KOPT-K1 (cell line): Measurements from ENCODE around the gene PCID2.

Source experiments
- H3K27ac ChIP-seq: fragments of 200-600 bp; sonication (generic); 2 replicates; pipeline ENCODE4 v1.5.1; 2016; ENCODE audit warnings: antibody characterized with exemption, mild to moderate bottlenecking, low read depth, low read length; ENCODE audit not compliant: poor library complexity, severe bottlenecking
- H3K36me3 ChIP-seq: fragments of 200-600 bp; sonication (generic); 2 replicates; pipeline ENCODE4 v1.5.1; 2017; ENCODE audit warnings: antibody characterized with exemption, mild to moderate bottlenecking, low read length, moderate library complexity; ENCODE audit not compliant: insufficient read depth
- H3K9me3 ChIP-seq: fragments of 200-600 bp; sonication (generic); 2 replicates; pipeline ENCODE4 v1.5.1; 2017; ENCODE audit warnings: antibody characterized with exemption, low read length, mild to moderate bottlenecking; ENCODE audit not compliant: insufficient read depth, poor library complexity, severe bottlenecking

Gene PCID2

GRCh38 chr13:113229161-113229560 lies 20.7 kb upstream of the PCID2 start:
- H3K9me3 ChIP-seq: no peaks in the 10 kb centered on the region
- H3K36me3 ChIP-seq: peaks cover 97% of the 10 kb centered on the region
- H3K27ac ChIP-seq: no peak overlapping the region

- Histone ChIP-seq H3K36me3 (peaks cover 97% of the 10 kb centered on the region), H3K27ac (no peak overlapping the region), H3K9me3 (no peaks in the 10 kb centered on the region)
Observed at GRCh38 chr13:113226873-113227450, 18.5 kb upstream of the PCID2 start.

- H3K36me3 ChIP-seq: peaks cover 98% of the 10 kb centered on the region
Observed at GRCh38 chr13:113225515-113225914, 17.0 kb upstream of the PCID2 start.

GRCh38 chr13:113224486-113224885 lies 16.0 kb upstream of the PCID2 start:
- Histone ChIP-seq H3K36me3 (peaks cover 99% of the 10 kb centered on the region), H3K9me3 (no peaks in the 10 kb centered on the region), H3K27ac (no peak overlapping the region)

More at GRCh38 chr13:113225515-113225914, 17.0 kb upstream of the PCID2 start:
- H3K9me3 ChIP-seq: no peaks in the 10 kb centered on the region
- H3K27ac ChIP-seq: no peak overlapping the region

GRCh38 chr13:113223070-113223469 lies 14.6 kb upstream of the PCID2 start:
- peaks cover 99% of the 10 kb centered on the region for H3K36me3 ChIP-seq
- no peaks in the 10 kb centered on the region for H3K9me3 ChIP-seq
- H3K27ac ChIP-seq: no peak overlapping the region

- Histone ChIP-seq H3K36me3 (peaks cover 81% of the 10 kb centered on the region), H3K9me3 (no peaks in the 10 kb centered on the region)
Observed at GRCh38 chr13:113220877-113221276, 12.4 kb upstream of the PCID2 start.

GRCh38 chr13:113220141-113220598 lies 11.7 kb upstream of the PCID2 start:
- H3K27ac ChIP-seq: no peak overlapping the region
- peaks cover 74% of the 10 kb centered on the region for H3K36me3 ChIP-seq
- H3K9me3 ChIP-seq: no peaks in the 10 kb centered on the region

More at GRCh38 chr13:113220877-113221276, 12.4 kb upstream of the PCID2 start:
- no peak overlapping the region for H3K27ac ChIP-seq

- peaks cover 71% of the 10 kb centered on the region for H3K36me3 ChIP-seq
- no peak overlapping the region for H3K27ac ChIP-seq
- H3K9me3 ChIP-seq: no peaks in the 10 kb centered on the region
Observed at GRCh38 chr13:113219256-113219940, 10.9 kb upstream of the PCID2 start.

GRCh38 chr13:113218586-113218985 lies 10.1 kb upstream of the PCID2 start:
- Histone ChIP-seq H3K36me3 (peaks cover 70% of the 10 kb centered on the region), H3K9me3 (no peaks in the 10 kb centered on the region), H3K27ac (no peak overlapping the region)

- Histone ChIP-seq H3K27ac (no peak overlapping the region), H3K36me3 (peaks cover 68% of the 10 kb centered on the region), H3K9me3 (no peaks in the 10 kb centered on the region)
Observed at GRCh38 chr13:113216254-113217048, 8.0 kb upstream of the PCID2 start.

- H3K36me3 ChIP-seq: peaks cover 41% of the 10 kb centered on the region
- no peak overlapping the region for H3K27ac ChIP-seq
- no peaks in the 10 kb centered on the region for H3K9me3 ChIP-seq
Observed at GRCh38 chr13:113211774-113212173, 3.3 kb upstream of the PCID2 start.

GRCh38 chr13:113210833-113211232 lies 2.4 kb upstream of the PCID2 start:
- no peak overlapping the region for H3K27ac ChIP-seq

GRCh38 chr13:113209759-113210421 lies 1.4 kb upstream of the PCID2 start:
- H3K27ac ChIP-seq: peak overlapping the region; percentile 97

More at GRCh38 chr13:113210833-113211232, 2.4 kb upstream of the PCID2 start:
- peaks cover 50% of the 10 kb centered on the region for H3K36me3 ChIP-seq
- no peaks in the 10 kb centered on the region for H3K9me3 ChIP-seq

GRCh38 chr13:113209336-113209758 lies 878 bp upstream of the PCID2 start, which contains the start of gene CUL4A:
TSS of gene CUL4A (plus strand) at chr13:113209613. CDS start at chr13:113209628, 15 bp downstream.
- Histone ChIP-seq H3K9me3 (no peaks in the 10 kb centered on the region), H3K36me3 (peaks cover 59% of the 10 kb centered on the region), H3K27ac (peak within 1 kb of the TSS; percentile 97)

More at GRCh38 chr13:113209759-113210421, 1.4 kb upstream of the PCID2 start:
- Histone ChIP-seq H3K36me3 (peaks cover 58% of the 10 kb centered on the region), H3K9me3 (no peaks in the 10 kb centered on the region)
